Activated T-helper 1 cell treated with anti-CD3 and anti-CD28 coated beads, Interleukin-12 subunit alpha, Interleukin-12 subunit beta, Interleukin-2, Interleukin-4 antibody, amounts not matched to agents 30 ng/mL and 10 ng/mL and 1 ng/mL, durations not matched to agents 14 hours and 24 hours and 36 hours (primary cell): ENCODE data around the gene RUVBL1. TPM values are rescaled to one million over a fixed set of nuclear protein-coding genes. Genes with fewer than 3 reads are reported as not detected.
"Not testable (repeated sequence)": the region's sequence is repeated elsewhere in the genome, so short reads cannot be mapped to it uniquely, and the experiment has no call there.

Source experiments
- DNase-seq: peaks from one replicate; pipeline ENCODE4 v3.0.0; 2021; ENCODE audit warnings: low spot score
- H3K27ac Mint-ChIP-seq: one replicate; pipeline ENCODE4 v1.8.0; 2021; ENCODE audit warnings: mild to moderate bottlenecking, mixed read lengths
- H3K27me3 Mint-ChIP-seq: one replicate; pipeline ENCODE4 v1.8.0; 2022; ENCODE audit warnings: mild to moderate bottlenecking, moderate library complexity, mixed read lengths; ENCODE audit not compliant: insufficient read depth
- H3K36me3 Mint-ChIP-seq: one replicate; pipeline ENCODE4 v1.8.0; 2021; ENCODE audit warnings: low read depth, mixed read lengths
- H3K4me1 Mint-ChIP-seq: one replicate; pipeline ENCODE4 v1.8.0; 2021; ENCODE audit warnings: low read depth, mixed read lengths
- H3K4me3 Mint-ChIP-seq: one replicate; pipeline ENCODE4 v1.8.0; 2021; ENCODE audit warnings: mild to moderate bottlenecking, moderate library complexity, mixed read lengths
- H3K9me3 Mint-ChIP-seq: one replicate; pipeline ENCODE4 v1.8.0; 2021; ENCODE audit warnings: mixed read lengths
- intact Hi-C: fragments of 100-400 bp; cut with micrococcal nuclease; formaldehyde crosslinking; loops from one replicate; pipeline ENCODE4 v1.15.1; 2024
- total RNA-seq: library from RNA; stranded (reverse); gene quantifications from 2 replicates; pipeline ENCODE4 v1.2.3, GENCODE V29; 2022

Gene RUVBL1
- total RNA-seq, result 135 and 137 TPM in 2 replicates

- intact Hi-C loops, result loop anchor here (1.0 to 10.0 kb wide), 11 partner anchors 11 to 1275 kb away; partner anchors contain the start of genes ABTB1, ACAD9, EEFSEC and MCM2
- Mint-ChIP-seq H3K4me3 (peak within 1 kb of the TSS; percentile 99), H3K4me1 (peaks cover 24% of the 10 kb centered on the region), H3K36me3 (peaks cover 12% of the 10 kb centered on the region), H3K27ac (peak within 1 kb of the TSS; percentile 99), H3K27me3 (peaks cover 1% of the 10 kb centered on the region), H3K9me3 (peaks cover 8% of the 10 kb centered on the region)
- peak; percentile 95 for DNase-seq
Measured at GRCh38 chr3:128123538-128124368, at the start of gene RUVBL1. RUVBL1 (minus strand) TSS chr3:128123812; CDS start chr3:128123724, 88 bp downstream.

- Mint-ChIP-seq H3K9me3 (no peaks in the 10 kb centered on the region), H3K27me3 (no peaks in the 10 kb centered on the region), H3K4me1 (peaks cover 5% of the 10 kb centered on the region), H3K4me3 (no peak overlapping the region), H3K36me3 (no peaks in the 10 kb centered on the region), H3K27ac (no peak overlapping the region)
- intact Hi-C loops, result no loop called here
- DNase-seq, result no peak
Measured at GRCh38 chr3:128173200-128173599, 49.6 kb upstream of the RUVBL1 start.

GRCh38 chr3:128170866-128171516 is 47.4 kb upstream of the RUVBL1 start:
- Mint-ChIP-seq H3K4me1 (peaks cover 5% of the 10 kb centered on the region), H3K9me3 (no peaks in the 10 kb centered on the region), H3K27ac (no peak overlapping the region), H3K36me3 (peaks cover 3% of the 10 kb centered on the region), H3K4me3 (no peak overlapping the region), H3K27me3 (no peaks in the 10 kb centered on the region)
- intact Hi-C loops, result no loop called here
- DNase-seq, result no peak

- intact Hi-C loops, result no loop called here
- H3K27ac Mint-ChIP-seq, result no peak overlapping the region
- no peaks in the 10 kb centered on the region for H3K9me3 Mint-ChIP-seq
- no peak for DNase-seq
- H3K4me1 Mint-ChIP-seq, result no peaks in the 10 kb centered on the region
- peaks cover 3% of the 10 kb centered on the region for H3K36me3 Mint-ChIP-seq
- H3K27me3 Mint-ChIP-seq, result no peaks in the 10 kb centered on the region
- no peak overlapping the region for H3K4me3 Mint-ChIP-seq
Measured at GRCh38 chr3:128168836-128169235, 45.2 kb upstream of the RUVBL1 start.

GRCh38 chr3:128167973-128168674 is 44.5 kb upstream of the RUVBL1 start:
- intact Hi-C loops, result no loop called here
- Mint-ChIP-seq H3K36me3 (peaks cover 3% of the 10 kb centered on the region), H3K4me3 (no peak overlapping the region), H3K27me3 (no peaks in the 10 kb centered on the region), H3K27ac (no peak overlapping the region), H3K9me3 (no peaks in the 10 kb centered on the region), H3K4me1 (no peaks in the 10 kb centered on the region)
- no peak for DNase-seq

- Mint-ChIP-seq H3K9me3 (no peaks in the 10 kb centered on the region), H3K36me3 (peaks cover 3% of the 10 kb centered on the region), H3K4me1 (no peaks in the 10 kb centered on the region), H3K27ac (no peak overlapping the region), H3K27me3 (no peaks in the 10 kb centered on the region), H3K4me3 (no peak overlapping the region)
- intact Hi-C loops, result no loop called here
- no peak for DNase-seq
Measured at GRCh38 chr3:128167646-128167972, 44.0 kb upstream of the RUVBL1 start.

GRCh38 chr3:128166971-128167453 is 43.4 kb upstream of the RUVBL1 start:
- Mint-ChIP-seq H3K27me3 (no peaks in the 10 kb centered on the region), H3K4me3 (no peak overlapping the region), H3K4me1 (no peaks in the 10 kb centered on the region), H3K9me3 (no peaks in the 10 kb centered on the region), H3K27ac (no peak overlapping the region), H3K36me3 (peaks cover 4% of the 10 kb centered on the region)
- intact Hi-C loops, result no loop called here
- no peak for DNase-seq

- Mint-ChIP-seq H3K4me3 (no peak overlapping the region), H3K36me3 (peaks cover 10% of the 10 kb centered on the region), H3K27me3 (no peaks in the 10 kb centered on the region), H3K27ac (no peak overlapping the region), H3K9me3 (no peaks in the 10 kb centered on the region), H3K4me1 (no peaks in the 10 kb centered on the region)
- intact Hi-C loops, result no loop called here
- DNase-seq, result no peak
Measured at GRCh38 chr3:128163432-128163831, 39.8 kb upstream of the RUVBL1 start.

GRCh38 chr3:128160661-128161060 is 37.0 kb upstream of the RUVBL1 start:
- Mint-ChIP-seq H3K9me3 (no peaks in the 10 kb centered on the region), H3K27me3 (no peaks in the 10 kb centered on the region), H3K4me1 (peaks cover 4% of the 10 kb centered on the region), H3K27ac (no peak overlapping the region), H3K4me3 (no peak overlapping the region), H3K36me3 (peaks cover 8% of the 10 kb centered on the region)
- no peak for DNase-seq
- intact Hi-C loops, result no loop called here

- Mint-ChIP-seq H3K4me1 (peaks cover 31% of the 10 kb centered on the region), H3K27ac (no peak overlapping the region), H3K9me3 (peaks cover 5% of the 10 kb centered on the region), H3K36me3 (peaks cover 6% of the 10 kb centered on the region), H3K27me3 (peaks cover 3% of the 10 kb centered on the region), H3K4me3 (no peak overlapping the region)
- intact Hi-C loops, result no loop called here
- DNase-seq, result no peak
Measured at GRCh38 chr3:128155616-128156360, 32.2 kb upstream of the RUVBL1 start.

- not testable (repeated sequence) for DNase-seq, H3K27me3 Mint-ChIP-seq, H3K9me3 Mint-ChIP-seq, H3K36me3 Mint-ChIP-seq
- peak overlapping the region; percentile 98 for H3K27ac Mint-ChIP-seq
- intact Hi-C loops, result loop anchor here (5.0 kb wide), 3 partner anchors 498 to 648 kb away; partner anchors contain the start of genes RAB7A and RPN1
- peak overlapping the region; percentile 94 for H3K4me3 Mint-ChIP-seq
- peaks cover 31% of the 10 kb centered on the region for H3K4me1 Mint-ChIP-seq
Measured at GRCh38 chr3:128154354-128154753, 30.7 kb upstream of the RUVBL1 start.
